Measurements from ENCODE around the gene GNB1. TPM values are rescaled to one million over a fixed set of nuclear protein-coding genes. Genes with fewer than 3 reads are reported as not detected.
A peak's percentile ranks its signal among the peaks of the same experiment; 100 is the strongest.

The GNB1 gene
- total and polyA plus RNA-seq, 7 experiments from 2014 or later: 48.1 to 358 (median 232) TPM

DNA sequence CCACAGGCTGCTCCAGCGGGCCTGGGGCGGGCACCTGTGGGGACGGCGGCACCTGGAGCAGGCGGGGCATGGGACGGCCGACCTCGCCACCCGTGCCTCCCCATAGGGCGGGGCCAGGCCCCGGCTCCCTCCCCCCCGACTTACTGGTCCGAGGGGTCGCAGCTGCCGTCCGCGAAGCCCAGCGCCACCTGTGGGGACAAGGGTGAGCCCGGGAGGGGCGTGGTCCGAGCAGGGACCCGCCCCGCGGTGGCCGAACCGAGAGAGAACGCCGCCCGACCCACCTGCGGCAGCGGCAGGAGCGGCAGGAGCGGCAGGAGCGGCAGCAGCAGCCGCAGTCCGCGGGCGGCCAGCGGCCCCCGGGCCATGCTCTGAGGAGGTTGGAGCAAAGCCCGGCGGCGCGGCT, 28.0 kb upstream of the GNB1 start, which contains the start of gene TMEM52:
Gene TMEM52 (minus strand): TSS at position 379 of the 403 bp plus-strand sequence. CDS start 14 bp downstream, at position 365.
- Histone ChIP-seq H3K4me3 (ENCODE audit: low read length) (peak within 1 kb of the TSS; percentile 61), H3K27me3 (ENCODE audit: control insufficient read depth in 2 of 2, insufficient read depth in 2 of 2, low read length in 2 of 2) (no peaks in the 10 kb centered on the region), H3K9me3 (ENCODE audit: control insufficient read depth in 2 of 3, low read length in 3 of 3) (no peaks in the 10 kb centered on the region), H3K36me3 (ENCODE audit: control insufficient read depth in 2 of 3, insufficient read depth in 3 of 3, low read length in 3 of 3) (no peaks in the 10 kb centered on the region), H3K4me1 (ENCODE audit: control insufficient read depth in 2 of 2, insufficient read depth in 2 of 2, low read length in 2 of 2) (peaks cover 7 to 16% of the 10 kb centered on the region in 2 donors), H3K27ac (ENCODE audit: low read depth, low read length) (peak within 1 kb of the TSS; percentile 58)
- intact Hi-C loops (cut with micrococcal nuclease): loop anchor here (1.0 to 10.0 kb wide), 10 partner anchors 10 to 803 kb away; partner anchors contain the start of genes GNB1 (in 2 of the 2), C1orf159 (in 1 of the 2), PANK4 (in 1 of the 2) and PRKCZ (in 1 of the 2)
- no peak for DNase-seq
- Mint-ChIP-seq H3K4me1 (peaks cover 0 to 7% (median 0%) of the 10 kb centered on the region in 7 donors), H3K27me3 (peaks cover 0 to 4% (median 0%) of the 10 kb centered on the region in 5 donors), H3K36me3 (no peaks in the 10 kb centered on the region), H3K9me3 (no peaks in the 10 kb centered on the region), H3K27ac (peak within 1 kb of the TSS in 8 of 9 donors; percentile 51 to 89 (median 82)), H3K4me3 (peak within 1 kb of the TSS; percentile 52 to 79 (median 68))
- peak; percentile 6 for ATAC-seq
- POLR2A ChIA-PET: no interaction called here
- CTCF ChIA-PET: no interaction called here

DNA sequence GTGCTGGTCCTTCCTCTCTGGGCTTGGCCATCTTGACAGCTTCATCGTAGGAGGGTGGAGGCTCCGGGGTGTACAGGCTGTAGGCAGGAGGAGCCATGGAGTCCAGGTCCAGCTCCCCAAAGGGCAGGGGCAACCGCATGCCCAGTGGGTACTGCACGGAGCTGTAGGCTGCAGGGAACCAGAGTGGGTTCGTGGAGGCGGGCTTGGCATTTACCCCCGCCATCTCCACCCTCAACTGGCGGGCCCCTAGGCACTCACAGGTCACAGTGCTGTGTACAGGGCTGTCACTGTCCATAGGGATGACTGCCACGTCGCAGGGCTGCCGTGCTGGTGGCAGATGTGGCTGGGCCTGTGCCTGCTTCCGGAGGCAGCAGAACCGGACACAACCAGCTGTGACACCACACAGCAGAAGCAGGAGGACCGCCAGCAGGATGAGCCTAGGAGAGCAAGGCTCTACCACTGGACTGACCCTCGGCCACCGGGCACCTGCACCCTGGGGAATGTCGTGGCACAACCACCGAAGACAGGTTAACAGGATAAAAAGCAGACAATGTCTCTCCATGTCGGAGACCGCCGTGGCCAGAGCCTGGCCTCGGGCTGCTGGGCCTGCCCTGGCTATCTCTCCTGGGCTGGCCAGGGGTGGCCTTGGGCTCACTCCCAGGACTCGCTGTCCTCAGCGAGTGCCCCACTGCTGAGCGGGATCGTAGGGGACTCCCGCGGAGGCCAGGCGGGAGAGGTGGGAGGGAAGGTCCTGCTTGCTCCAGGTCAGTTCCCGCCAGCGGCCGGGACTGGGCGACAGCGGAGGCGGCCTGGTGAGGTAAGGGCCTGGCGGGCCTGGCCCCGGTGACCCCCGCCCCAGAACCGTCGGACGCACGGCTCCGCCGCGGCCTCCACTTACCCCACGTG, 27.4 kb upstream of the GNB1 start:
- no peaks in the 10 kb centered on the region for H3K9me3 ChIP-seq (ENCODE audit: control insufficient read depth in 2 of 3, low read length in 3 of 3)
- H3K27me3 ChIP-seq (ENCODE audit: control insufficient read depth in 2 of 2, insufficient read depth in 2 of 2, low read length in 2 of 2): no peaks in the 10 kb centered on the region
- H3K9me3 Mint-ChIP-seq: no peaks in the 10 kb centered on the region
- H3K27ac Mint-ChIP-seq: no peak overlapping the region
- H3K4me1 ChIP-seq (ENCODE audit: control insufficient read depth in 2 of 2, insufficient read depth in 2 of 2, low read length in 2 of 2): peaks cover 7 to 16% of the 10 kb centered on the region in 2 donors
- H3K4me3 Mint-ChIP-seq: peak overlapping the region in 9 of 10 donors; percentile 37 to 63 (median 49)
- DNase-seq (no peak), ATAC-seq (no peak)
- H3K27me3 Mint-ChIP-seq: peaks cover 0 to 5% (median 0%) of the 10 kb centered on the region in 5 donors
- H3K36me3 ChIP-seq (ENCODE audit: control insufficient read depth in 2 of 3, insufficient read depth in 3 of 3, low read length in 3 of 3): no peaks in the 10 kb centered on the region
- H3K36me3 Mint-ChIP-seq: no peaks in the 10 kb centered on the region
- intact Hi-C loops (cut with micrococcal nuclease): loop anchor here (5.0 to 10.0 kb wide), 3 partner anchors 384 to 667 kb away; partner anchors contain the start of genes PANK4 (in 1 of the 2) and PRXL2B (in 1 of the 2)
- POLR2A ChIA-PET: interaction anchor here (1.2 kb wide), 1 partner anchor 9 kb away, joined by 5 read pairs; no protein-coding TSS in a partner anchor
- H3K27ac ChIP-seq (ENCODE audit: low read depth, low read length): no peak overlapping the region
- CTCF ChIA-PET: interaction anchor here (1.2 kb wide), 1 partner anchor 9 kb away, joined by 3 read pairs; no protein-coding TSS in a partner anchor
- peaks cover 0 to 8% (median 0%) of the 10 kb centered on the region in 7 donors for H3K4me1 Mint-ChIP-seq
- H3K4me3 ChIP-seq (ENCODE audit: low read length): peak overlapping the region; percentile 61

DNA sequence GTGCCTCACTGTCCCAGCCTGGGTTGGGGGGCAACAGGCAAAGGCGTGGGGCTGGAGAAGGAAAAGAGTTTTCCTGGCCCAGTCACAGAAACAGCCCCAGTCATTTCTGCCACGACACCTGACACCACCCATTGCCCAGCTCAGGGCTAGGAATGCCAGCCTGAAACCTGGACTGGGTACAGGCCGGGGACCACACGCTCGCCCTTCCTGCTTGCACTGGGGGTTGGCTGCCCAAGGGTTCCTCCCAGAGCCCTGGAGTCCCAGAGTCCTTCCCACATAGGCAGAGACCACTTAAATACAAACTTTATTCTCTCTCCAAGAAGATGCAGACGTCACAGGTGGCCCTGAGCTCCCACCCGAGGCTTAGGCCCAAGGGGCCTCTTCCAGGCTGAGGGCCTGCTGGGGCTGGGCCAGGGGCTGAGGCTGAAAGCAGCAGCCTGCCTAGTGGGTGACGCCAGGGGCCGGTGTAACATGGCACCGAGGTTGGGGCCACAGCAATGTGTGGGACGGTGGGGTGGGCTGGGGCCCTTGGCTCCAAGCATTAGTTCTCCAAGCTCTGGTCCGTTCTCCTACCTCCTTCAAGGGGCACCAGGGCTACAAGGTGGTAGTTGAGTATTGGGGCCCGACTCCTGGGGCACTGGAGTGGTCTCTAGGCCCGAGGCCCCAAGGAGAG, 26.6 kb upstream of the GNB1 start:
- H3K27ac Mint-ChIP-seq: no peak overlapping the region
- no peaks in the 10 kb centered on the region for H3K9me3 Mint-ChIP-seq
- H3K27me3 Mint-ChIP-seq: peaks cover 0 to 5% (median 0%) of the 10 kb centered on the region in 5 donors
- H3K36me3 ChIP-seq (ENCODE audit: control insufficient read depth in 2 of 3, insufficient read depth in 3 of 3, low read length in 3 of 3): no peaks in the 10 kb centered on the region
- ATAC-seq (no peak), DNase-seq (no peak)
- no peak overlapping the region for H3K4me3 ChIP-seq (ENCODE audit: low read length)
- H3K4me1 ChIP-seq (ENCODE audit: control insufficient read depth in 2 of 2, insufficient read depth in 2 of 2, low read length in 2 of 2): peaks cover 7 to 16% of the 10 kb centered on the region in 2 donors
- H3K36me3 Mint-ChIP-seq: no peaks in the 10 kb centered on the region
- no peak overlapping the region for H3K27ac ChIP-seq (ENCODE audit: low read depth, low read length)
- intact Hi-C loops (cut with micrococcal nuclease): loop anchor here (5.0 to 10.0 kb wide), 3 partner anchors 385 to 667 kb away; partner anchors contain the start of genes PANK4 (in 1 of the 2) and PRXL2B (in 1 of the 2)
- POLR2A ChIA-PET: interaction anchor here (1.2 kb wide), 1 partner anchor 8 kb away, joined by 5 read pairs; no protein-coding TSS in a partner anchor
- CTCF ChIA-PET: interaction anchor here (1.2 kb wide), 1 partner anchor 8 kb away, joined by 3 read pairs; no protein-coding TSS in a partner anchor
- H3K4me1 Mint-ChIP-seq: peaks cover 0 to 8% (median 0%) of the 10 kb centered on the region in 7 donors
- peak overlapping the region in 8 of 10 donors; percentile 15 to 59 (median 26) for H3K4me3 Mint-ChIP-seq
- H3K27me3 ChIP-seq (ENCODE audit: control insufficient read depth in 2 of 2, insufficient read depth in 2 of 2, low read length in 2 of 2): no peaks in the 10 kb centered on the region
- no peaks in the 10 kb centered on the region for H3K9me3 ChIP-seq (ENCODE audit: control insufficient read depth in 2 of 3, low read length in 3 of 3)

DNA sequence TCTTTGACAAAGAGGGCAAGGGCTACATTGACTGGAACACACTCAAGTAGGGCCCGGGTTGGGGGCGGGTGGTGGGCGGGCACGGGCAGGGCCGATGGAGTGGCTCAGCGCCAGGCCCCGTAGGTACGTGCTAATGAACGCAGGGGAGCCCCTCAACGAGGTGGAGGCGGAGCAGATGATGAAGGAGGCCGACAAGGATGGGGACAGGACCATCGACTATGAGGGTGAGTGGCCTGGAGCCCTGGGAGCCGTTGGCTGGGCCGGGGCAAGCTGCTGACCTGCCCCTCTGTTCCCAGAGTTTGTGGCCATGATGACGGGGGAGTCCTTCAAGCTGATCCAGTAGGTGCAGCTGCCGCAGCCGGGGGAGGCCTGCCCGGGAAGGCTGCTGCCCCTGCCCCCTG, 26.0 kb upstream of the GNB1 start:
- Histone ChIP-seq H3K27ac (ENCODE audit: low read depth, low read length) (no peak overlapping the region), H3K4me1 (ENCODE audit: control insufficient read depth in 2 of 2, insufficient read depth in 2 of 2, low read length in 2 of 2) (peaks cover 7 to 16% of the 10 kb centered on the region in 2 donors), H3K36me3 (ENCODE audit: control insufficient read depth in 2 of 3, insufficient read depth in 3 of 3, low read length in 3 of 3) (no peaks in the 10 kb centered on the region), H3K9me3 (ENCODE audit: control insufficient read depth in 2 of 3, low read length in 3 of 3) (no peaks in the 10 kb centered on the region), H3K27me3 (ENCODE audit: control insufficient read depth in 2 of 2, insufficient read depth in 2 of 2, low read length in 2 of 2) (no peaks in the 10 kb centered on the region), H3K4me3 (ENCODE audit: low read length) (no peak overlapping the region)
- no peaks in the 10 kb centered on the region for H3K9me3 Mint-ChIP-seq
- CTCF ChIA-PET: interaction anchor here (1.2 kb wide), 1 partner anchor 8 kb away, joined by 3 read pairs; no protein-coding TSS in a partner anchor
- peaks cover 0 to 5% (median 0%) of the 10 kb centered on the region in 5 donors for H3K27me3 Mint-ChIP-seq
- DNase-seq: no peak
- H3K27ac Mint-ChIP-seq: no peak overlapping the region
- H3K4me1 Mint-ChIP-seq: peaks cover 0 to 8% (median 0%) of the 10 kb centered on the region in 7 donors
- peak overlapping the region in 2 of 10 donors; percentile 34 to 59 for H3K4me3 Mint-ChIP-seq
- intact Hi-C loops (cut with micrococcal nuclease): loop anchor here (5.0 to 10.0 kb wide), 3 partner anchors 385 to 668 kb away; partner anchors contain the start of genes PANK4 (in 1 of the 2) and PRXL2B (in 1 of the 2)
- H3K36me3 Mint-ChIP-seq: no peaks in the 10 kb centered on the region
- POLR2A ChIA-PET: interaction anchor here (1.2 kb wide), 1 partner anchor 8 kb away, joined by 5 read pairs; no protein-coding TSS in a partner anchor
- ATAC-seq: no peak

DNA sequence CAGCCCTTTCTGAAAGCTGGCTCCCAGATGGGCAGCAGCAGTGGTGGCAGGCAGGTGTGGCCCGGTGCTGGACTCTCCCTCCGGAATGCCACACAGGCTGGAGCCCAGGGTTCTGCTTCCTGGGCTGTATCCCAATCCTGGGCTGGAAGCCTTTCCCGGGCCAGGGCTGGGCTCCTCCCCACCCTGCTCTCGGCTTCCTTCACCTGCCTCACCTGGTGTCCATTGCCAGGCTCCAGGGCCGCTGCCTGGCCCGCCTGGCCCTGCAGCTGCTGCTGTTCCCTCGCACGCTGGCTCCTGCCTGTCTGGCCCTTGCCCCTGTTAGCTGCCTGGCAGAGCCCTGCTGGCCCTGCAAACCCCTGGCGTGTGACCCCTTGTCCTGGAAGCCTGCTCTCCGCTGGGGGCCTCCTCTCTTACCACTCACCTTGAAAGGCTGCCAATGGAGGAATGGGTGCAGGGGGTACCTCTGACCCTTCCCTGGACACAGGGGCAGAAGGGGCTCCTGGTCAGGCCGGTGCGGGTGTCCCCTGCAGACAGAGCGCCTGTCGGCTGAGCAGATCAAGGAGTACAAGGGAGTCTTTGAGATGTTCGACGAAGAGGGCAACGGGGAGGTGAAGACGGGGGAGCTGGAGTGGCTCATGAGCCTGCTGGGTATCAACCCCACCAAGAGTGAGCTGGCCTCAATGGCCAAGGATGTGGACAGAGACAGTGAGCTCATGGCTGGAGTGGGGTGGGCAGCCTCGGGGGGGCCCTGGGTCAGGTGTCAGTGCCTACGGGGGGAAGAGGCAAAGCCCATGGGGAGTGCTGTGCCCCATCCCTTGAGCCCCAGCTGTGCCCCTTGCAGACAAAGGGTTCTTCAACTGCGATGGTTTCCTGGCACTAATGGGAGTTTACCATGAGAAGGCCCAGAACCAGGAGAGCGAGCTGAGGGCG, 25.3 kb upstream of the GNB1 start:
- ATAC-seq (no peak), DNase-seq (no peak)
- no peaks in the 10 kb centered on the region for H3K9me3 ChIP-seq (ENCODE audit: control insufficient read depth in 2 of 3, low read length in 3 of 3)
- no peak overlapping the region for H3K4me3 ChIP-seq (ENCODE audit: low read length)
- Mint-ChIP-seq H3K4me1 (peaks cover 0 to 8% (median 0%) of the 10 kb centered on the region in 7 donors), H3K4me3 (peak overlapping the region in 3 of 10 donors; percentile 13 to 41 (median 23)), H3K27ac (no peak overlapping the region), H3K9me3 (peaks cover 0 to 2% (median 0%) of the 10 kb centered on the region in 11 donors), H3K36me3 (no peaks in the 10 kb centered on the region), H3K27me3 (peaks cover 0 to 5% (median 0%) of the 10 kb centered on the region in 5 donors)
- ChIA-PET POLR2A (no interaction called here), CTCF (no interaction called here)
- peaks cover 7 to 16% of the 10 kb centered on the region in 2 donors for H3K4me1 ChIP-seq (ENCODE audit: control insufficient read depth in 2 of 2, insufficient read depth in 2 of 2, low read length in 2 of 2)
- no peaks in the 10 kb centered on the region for H3K27me3 ChIP-seq (ENCODE audit: control insufficient read depth in 2 of 2, insufficient read depth in 2 of 2, low read length in 2 of 2)
- H3K36me3 ChIP-seq (ENCODE audit: control insufficient read depth in 2 of 3, insufficient read depth in 3 of 3, low read length in 3 of 3): no peaks in the 10 kb centered on the region
- no peak overlapping the region for H3K27ac ChIP-seq (ENCODE audit: low read depth, low read length)
- intact Hi-C loops (cut with micrococcal nuclease): loop anchor here (5.0 to 10.0 kb wide), 3 partner anchors 386 to 669 kb away; partner anchors contain the start of genes PANK4 (in 1 of the 2) and PRXL2B (in 1 of the 2)

Measured in naive thymus-derived CD4-positive, alpha-beta T cell (primary cell).